ENCODE measurements around the gene LLGL1. TPM values are rescaled to one million over a fixed set of nuclear protein-coding genes. Genes with fewer than 3 reads are reported as not detected.

The LLGL1 gene
- polyA plus RNA-seq, 1 donor from 2014 or later: 52.2 TPM

- no peak overlapping the region for H2AFZ ChIP-seq (ENCODE audit: low read depth, low read length)
- H3K36me3 ChIP-seq (ENCODE audit: insufficient read depth, low read length): peaks cover 3% of the 10 kb centered on the region
- no peaks in the 10 kb centered on the region for H3K9me2 ChIP-seq (ENCODE audit: insufficient read depth, low read length)
- no peaks in the 10 kb centered on the region for H3K27me3 ChIP-seq (ENCODE audit: insufficient read depth, low read depth, low read length)
- no peaks in the 10 kb centered on the region for H3K9me3 ChIP-seq (ENCODE audit: low read length)
- H4K20me1 ChIP-seq (ENCODE audit: insufficient read depth): no peaks in the 10 kb centered on the region
- no peak overlapping the region for H3K4me2 ChIP-seq (ENCODE audit: low read length)
- TF ChIP-seq SMC3 (conservative IDR thresholded peaks at IDR 0.05; ENCODE audit: poor library complexity) (no peak), EP300 (conservative IDR thresholded peaks at IDR 0.05; ENCODE audit: poor library complexity, severe bottlenecking) (no peak), EZH2 (IDR thresholded peaks at IDR 0.05; ENCODE audit: borderline replicate concordance, insufficient read depth, low read length, poor library complexity, severe bottlenecking) (no peak), MXI1 (conservative IDR thresholded peaks at IDR 0.05; ENCODE audit: poor library complexity, severe bottlenecking) (no peak), POLR2AphosphoS5 (IDR thresholded peaks at IDR 0.05) (no peak), TAF1 (IDR thresholded peaks at IDR 0.05; ENCODE audit: low read depth) (no peak), RAD21 (conservative IDR thresholded peaks at IDR 0.05) (no peak), CTCF (IDR thresholded peaks at IDR 0.05; ENCODE audit: poor library complexity, severe bottlenecking) (no peak), REST (IDR thresholded peaks at IDR 0.05; ENCODE audit: borderline replicate concordance) (no peak)
- H3K4me3 ChIP-seq (ENCODE audit: low read length): no peak overlapping the region
- no peaks in the 10 kb centered on the region for H3K79me2 ChIP-seq (replicated peaks; ENCODE audit: insufficient read depth, low read length)
- no peaks in the 10 kb centered on the region for H3F3A ChIP-seq (ENCODE audit: insufficient read depth, low read length, poor library complexity, severe bottlenecking)
- no peak overlapping the region for H3K9ac ChIP-seq (ENCODE audit: low read length)
- H3K27ac ChIP-seq (ENCODE audit: low read length): no peak overlapping the region
Observed at GRCh38 chr17:18270046-18270931, 44.9 kb downstream of the LLGL1 start.

GRCh38 chr17:18277076-18277475 is 51.6 kb downstream of the LLGL1 start:
- Histone ChIP-seq H3K9ac (ENCODE audit: low read length) (no peak overlapping the region), H3K27me3 (ENCODE audit: insufficient read depth, low read depth, low read length) (no peaks in the 10 kb centered on the region), H3K4me2 (ENCODE audit: low read length) (no peak overlapping the region), H3K4me3 (ENCODE audit: low read length) (no peak overlapping the region), H3K9me3 (ENCODE audit: low read length) (no peaks in the 10 kb centered on the region), H4K20me1 (ENCODE audit: insufficient read depth) (no peaks in the 10 kb centered on the region), H2AFZ (ENCODE audit: low read depth, low read length) (no peak overlapping the region), H3K27ac (ENCODE audit: low read length) (no peak overlapping the region), H3F3A (ENCODE audit: insufficient read depth, low read length, poor library complexity, severe bottlenecking) (no peaks in the 10 kb centered on the region), H3K9me2 (ENCODE audit: insufficient read depth, low read length) (no peaks in the 10 kb centered on the region), H3K36me3 (ENCODE audit: insufficient read depth, low read length) (peaks cover 3% of the 10 kb centered on the region), H3K79me2 (replicated peaks; ENCODE audit: insufficient read depth, low read length) (no peaks in the 10 kb centered on the region)
- TF ChIP-seq EP300 (conservative IDR thresholded peaks at IDR 0.05; ENCODE audit: poor library complexity, severe bottlenecking) (no peak), SMC3 (conservative IDR thresholded peaks at IDR 0.05; ENCODE audit: poor library complexity) (no peak), POLR2AphosphoS5 (IDR thresholded peaks at IDR 0.05) (no peak), TAF1 (IDR thresholded peaks at IDR 0.05; ENCODE audit: low read depth) (no peak), MXI1 (conservative IDR thresholded peaks at IDR 0.05; ENCODE audit: poor library complexity, severe bottlenecking) (no peak), REST (IDR thresholded peaks at IDR 0.05; ENCODE audit: borderline replicate concordance) (no peak), EZH2 (IDR thresholded peaks at IDR 0.05; ENCODE audit: borderline replicate concordance, insufficient read depth, low read length, poor library complexity, severe bottlenecking) (no peak), RAD21 (conservative IDR thresholded peaks at IDR 0.05) (no peak), CTCF (IDR thresholded peaks at IDR 0.05; ENCODE audit: poor library complexity, severe bottlenecking) (no peak)

All from neural cell (in vitro differentiated cells).